Suppressor macrophage treated with lipopolysaccharide for 4 hours (primary cell): ENCODE measurements around the gene HNF1A.
"Not testable (repeated sequence)": the region's sequence is repeated elsewhere in the genome, so short reads cannot be mapped to it uniquely, and the experiment has no call there.

Source experiments
- DNase-seq: peaks from one replicate; pipeline ENCODE4 v3.0.0-alpha.2; 2020

The HNF1A gene

GRCh38 chr12:121015825-121016766 is 37.8 kb downstream of the HNF1A start, which contains the start of gene C12orf43:
TSS of gene C12orf43 (minus strand) at chr12:121016487. CDS start at chr12:121016474, 13 bp downstream.
- peak; percentile 94 for DNase-seq

GRCh38 chr12:121017966-121018491 is 39.7 kb downstream of the HNF1A start:
- no peak for DNase-seq

GRCh38 chr12:121018860-121019617 is 40.7 kb downstream of the HNF1A start:
- no peak for DNase-seq

GRCh38 chr12:121021754-121022153 is 43.4 kb downstream of the HNF1A start:
- no peak for DNase-seq

- DNase-seq: no peak
Measured at GRCh38 chr12:121022713-121023112, 44.4 kb downstream of the HNF1A start.

- no peak for DNase-seq
Measured at GRCh38 chr12:121023799-121024198, 45.5 kb downstream of the HNF1A start.

GRCh38 chr12:121025442-121026226 is 47.3 kb downstream of the HNF1A start:
- no peak for DNase-seq

- DNase-seq: no peak
Measured at GRCh38 chr12:121026274-121027045, 48.1 kb downstream of the HNF1A start.

GRCh38 chr12:121030576-121031212 is 52.4 kb downstream of the HNF1A start:
- no peak for DNase-seq

GRCh38 chr12:121033625-121034349 is 55.4 kb downstream of the HNF1A start:
- DNase-seq: peak; percentile 78

GRCh38 chr12:121034616-121035305 is 56.4 kb downstream of the HNF1A start:
- no peak for DNase-seq

- DNase-seq: peak; percentile 77
Measured at GRCh38 chr12:121036810-121037326, 58.5 kb downstream of the HNF1A start.

- peak; percentile 97 for DNase-seq
Measured at GRCh38 chr12:121038861-121039668, 60.7 kb downstream of the HNF1A start, which contains the start of gene OASL. TSS of gene OASL (minus strand) at chr12:121039246. CDS start at chr12:121038971, 275 bp downstream.

- DNase-seq: no peak
Measured at GRCh38 chr12:121043067-121043466, 64.7 kb downstream of the HNF1A start.

- not testable (repeated sequence) for DNase-seq
Measured at GRCh38 chr12:121047400-121047799, 69.1 kb downstream of the HNF1A start.

- DNase-seq: no peak
Measured at GRCh38 chr12:121048442-121048841, 70.1 kb downstream of the HNF1A start.

- no peak for DNase-seq
Measured at GRCh38 chr12:121050725-121051124, 72.4 kb downstream of the HNF1A start.
